LNCaP clone FGC (cell line): ENCODE measurements around the gene PARP15.

Experiments used
- DNase-seq: peaks from one replicate; pipeline ENCODE4 v3.0.0-alpha.2; 2011; ENCODE audit warnings: low read depth
- H3K4me3 ChIP-seq: 2 replicates; pipeline ENCODE4 v1.5.1; 2011; ENCODE audit warnings: mild to moderate bottlenecking, low read depth, low read length, control low read depth
- CTCF ChIP-seq: IDR thresholded peaks from 2 replicates; pipeline ENCODE4 v1.5.1; 2012; ENCODE audit warnings: mild to moderate bottlenecking; ENCODE audit not compliant: control insufficient read depth, insufficient read depth; ENCODE audit errors: extremely low read depth

PARP15 gene

DNA sequence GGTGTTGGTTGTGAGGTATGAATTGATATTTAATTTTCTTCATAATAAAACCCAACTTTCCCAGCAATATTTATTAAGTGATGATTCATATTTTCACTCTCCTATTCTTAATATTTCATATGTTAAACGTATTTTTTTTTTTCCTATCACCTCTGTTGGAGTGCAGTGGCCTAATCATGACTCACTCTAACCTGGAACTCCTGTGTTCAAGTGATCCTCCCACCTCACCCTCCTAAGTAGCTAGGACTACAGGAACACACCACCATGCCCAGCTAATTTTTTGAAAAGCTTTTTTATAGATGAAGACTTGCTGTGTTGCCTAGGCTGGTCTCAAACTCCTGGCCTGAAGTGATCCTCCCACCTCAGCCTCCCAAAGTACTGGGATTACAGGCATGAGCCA lies 8.6 kb downstream of the PARP15 start:
- H3K4me3 ChIP-seq = no peak overlapping the region
- no peak for DNase-seq
- no peak for TF ChIP-seq CTCF

DNA sequence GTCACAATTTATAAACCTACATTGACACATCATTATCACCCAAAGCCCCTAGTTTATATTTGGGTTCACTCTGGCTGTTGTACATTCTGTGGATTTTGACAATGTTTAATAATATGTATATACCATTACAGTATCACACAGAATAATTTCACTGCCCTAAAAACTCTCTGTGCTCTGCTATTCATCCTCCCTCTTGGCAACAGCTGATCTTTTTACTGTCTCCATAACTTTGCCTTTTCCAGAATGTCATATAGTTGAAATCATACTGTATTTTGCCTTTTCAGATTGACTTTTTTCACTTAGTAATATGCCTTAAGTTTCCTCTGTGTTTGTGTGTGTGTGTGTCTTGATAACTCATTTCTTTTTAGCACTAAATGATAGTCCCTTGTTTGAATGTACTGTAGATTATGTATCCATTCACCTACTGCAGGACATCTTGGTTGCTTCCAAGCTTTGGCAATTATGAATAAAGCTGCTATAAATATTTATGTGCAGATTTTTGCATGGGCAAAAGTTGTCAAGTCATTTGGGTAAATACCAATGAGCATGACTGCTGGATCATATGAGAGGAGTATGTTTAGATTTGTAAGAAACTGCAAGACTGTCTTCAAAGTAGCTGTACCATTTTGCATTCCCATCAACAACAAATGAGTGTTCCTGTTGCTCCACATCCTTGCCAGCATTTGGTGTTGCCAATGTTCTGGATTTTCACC lies 9.5 kb downstream of the PARP15 start:
- DNase-seq = no peak
- no peak for TF ChIP-seq CTCF
- H3K4me3 ChIP-seq = no peak overlapping the region

- DNase-seq = no peak
- no peak overlapping the region for H3K4me3 ChIP-seq
- no peak for TF ChIP-seq CTCF
Observed at GRCh38 chr3:122587572-122587971, 10.1 kb downstream of the PARP15 start.

DNA sequence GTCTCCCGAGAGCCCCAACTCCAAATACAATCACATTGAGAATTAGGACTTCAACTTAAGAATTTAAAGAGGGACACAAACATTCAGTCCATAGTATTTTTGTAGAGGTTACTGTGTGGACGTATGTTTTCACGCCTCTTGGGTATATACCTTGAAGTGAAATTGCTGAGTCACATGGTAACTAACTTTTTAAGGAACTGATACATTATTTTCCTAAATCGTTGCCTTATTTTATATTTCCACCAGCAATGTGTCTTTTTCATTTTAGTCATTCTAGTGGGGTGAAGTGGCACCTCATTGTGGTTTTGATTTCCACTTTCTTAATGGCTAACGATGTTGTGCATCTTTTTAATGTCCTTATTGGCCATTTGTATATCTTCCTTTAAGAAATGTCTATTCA lies 11.8 kb downstream of the PARP15 start:
- H3K4me3 ChIP-seq = no peak overlapping the region
- DNase-seq = no peak
- no peak for TF ChIP-seq CTCF

DNA sequence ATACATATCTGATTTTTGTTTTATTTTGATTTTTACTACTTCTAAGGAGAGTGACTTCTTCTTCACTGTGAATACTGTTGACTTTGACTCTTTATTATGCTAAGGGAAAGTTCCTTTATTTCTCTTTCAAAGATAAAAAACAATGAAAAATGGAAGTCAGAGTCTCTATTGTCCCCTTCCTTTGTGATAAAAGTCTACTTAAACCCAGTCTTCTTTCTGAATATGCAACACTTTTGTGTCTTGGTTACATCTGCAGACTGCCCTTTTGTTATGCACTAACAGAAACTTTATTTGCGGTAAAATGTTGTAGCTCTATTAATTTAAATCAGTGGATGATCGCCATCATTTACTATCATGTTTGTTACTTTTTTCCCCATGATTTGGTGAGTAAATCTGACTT lies 13.2 kb downstream of the PARP15 start:
- no peak for DNase-seq
- H3K4me3 ChIP-seq = no peak overlapping the region
- TF ChIP-seq CTCF = no peak

DNA sequence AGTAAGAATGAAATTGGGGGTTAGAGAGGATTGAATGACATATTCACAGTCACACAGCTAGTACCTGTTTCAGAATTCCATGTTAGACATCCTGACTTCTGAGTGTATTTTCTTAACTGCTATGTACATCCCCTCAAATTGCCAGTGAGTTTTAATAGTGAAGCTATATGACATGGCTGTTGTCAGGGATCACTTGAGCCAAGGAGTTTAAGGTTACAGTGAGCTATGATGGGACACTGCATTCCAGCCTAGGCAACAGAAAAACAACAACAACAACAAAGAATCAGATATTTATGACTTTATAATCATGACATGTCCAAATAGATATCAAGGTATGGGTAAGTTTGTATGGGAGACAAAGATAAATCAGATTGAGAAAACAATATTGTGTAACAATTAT lies 16.6 kb downstream of the PARP15 start:
- no peak overlapping the region for H3K4me3 ChIP-seq
- TF ChIP-seq CTCF = no peak
- DNase-seq = no peak

- DNase-seq = no peak
- TF ChIP-seq CTCF = no peak
- H3K4me3 ChIP-seq = no peak overlapping the region
Observed at GRCh38 chr3:122598151-122598550, 20.7 kb downstream of the PARP15 start.
